ENCODE results near the gene PCCB.

DNA sequence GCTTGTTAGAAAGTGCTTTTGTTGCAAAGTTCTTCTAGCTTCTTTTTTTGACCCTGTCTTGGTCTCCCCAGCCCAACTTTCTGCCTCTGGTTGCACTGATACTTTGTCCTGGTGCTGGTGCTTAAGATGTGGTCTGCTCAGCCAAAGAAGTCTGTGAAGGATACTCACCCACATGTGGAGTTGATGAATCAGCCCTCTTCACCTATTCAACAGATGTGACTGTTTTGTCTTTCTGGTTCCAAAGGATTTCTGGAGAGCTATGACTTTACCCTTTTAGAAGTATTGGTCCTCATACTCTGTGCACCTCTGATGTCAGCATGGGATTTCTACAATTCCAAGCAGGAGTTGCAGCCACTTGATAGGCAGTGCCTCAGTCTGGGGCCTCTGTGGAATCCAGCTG lies 84.1 kb downstream of the PCCB start:
- TF ChIP-seq CTCF (IDR thresholded peaks at IDR 0.05) (no peak), TCF7L2 (IDR thresholded peaks at IDR 0.05; ENCODE audit: low read depth, low read length) (no peak), POLR2AphosphoS5 (IDR thresholded peaks at IDR 0.05; ENCODE audit: low read depth, low read length) (no peak), SIN3A (IDR thresholded peaks at IDR 0.05; ENCODE audit: borderline replicate concordance, insufficient read depth, low read depth, low read length) (no peak), REST (IDR thresholded peaks at IDR 0.05; ENCODE audit: insufficient read depth in 1 of 2, low read depth in 2 of 2, low read length in 1 of 2) (no peak)
